GM12891 (cell line): ENCODE data around the gene RPL4. TPM values are rescaled to one million over a fixed set of nuclear protein-coding genes. Genes with fewer than 3 reads are reported as not detected.
A peak's percentile ranks its signal among the peaks of the same experiment; 100 is the strongest.

Experiments used
- DNase-seq: peaks from one replicate; pipeline ENCODE4 v3.0.0; 2011; ENCODE audit warnings: low spot score; ENCODE audit not compliant: insufficient read length
- FAIRE-seq: peaks from 2 replicates; lab custom pipeline; 2011; peaks lifted over from hg19 to GRCh38; lab: Jason Lieb, UNC
- PAX5 ChIP-seq: IDR thresholded peaks from 2 replicates; pipeline ENCODE4 v1.6.1; 2011; ENCODE audit warnings: low read length, moderate library complexity, mild to moderate bottlenecking; ENCODE audit not compliant: insufficient read depth, severe bottlenecking
- POLR2A ChIP-seq: IDR thresholded peaks from 2 replicates; pipeline ENCODE4 v1.6.1; 2011; ENCODE audit warnings: low read depth, low read length, control low read depth
- POLR2AphosphoS5 ChIP-seq: IDR thresholded peaks from 2 replicates; pipeline ENCODE4 v1.6.1; 2011; ENCODE audit warnings: low read depth, low read length, control low read depth
- POU2F2 ChIP-seq: IDR thresholded peaks from 2 replicates; pipeline ENCODE4 v1.6.1; 2011; ENCODE audit warnings: low read depth, mild to moderate bottlenecking, control low read depth, low read length, moderate library complexity
- SPI1 ChIP-seq: IDR thresholded peaks from 2 replicates; pipeline ENCODE4 v1.6.1; 2011; ENCODE audit warnings: low read depth, low read length, control low read depth
- TAF1 ChIP-seq: IDR thresholded peaks from 2 replicates; pipeline ENCODE4 v1.6.1; 2011; ENCODE audit warnings: low read depth, low read length, control low read depth
- polyA plus RNA-seq: library from polyadenylated mRNA; unstranded; fragments of >200 nt; gene quantifications from one replicate; pipeline ENCODE4 v1.2.1, GENCODE V29; 2012; ENCODE audit warnings: low read depth, missing spikeins, inconsistent platforms; ENCODE audit not compliant: missing spikeins

Gene RPL4
- 6,764 TPM for polyA plus RNA-seq

DNA sequence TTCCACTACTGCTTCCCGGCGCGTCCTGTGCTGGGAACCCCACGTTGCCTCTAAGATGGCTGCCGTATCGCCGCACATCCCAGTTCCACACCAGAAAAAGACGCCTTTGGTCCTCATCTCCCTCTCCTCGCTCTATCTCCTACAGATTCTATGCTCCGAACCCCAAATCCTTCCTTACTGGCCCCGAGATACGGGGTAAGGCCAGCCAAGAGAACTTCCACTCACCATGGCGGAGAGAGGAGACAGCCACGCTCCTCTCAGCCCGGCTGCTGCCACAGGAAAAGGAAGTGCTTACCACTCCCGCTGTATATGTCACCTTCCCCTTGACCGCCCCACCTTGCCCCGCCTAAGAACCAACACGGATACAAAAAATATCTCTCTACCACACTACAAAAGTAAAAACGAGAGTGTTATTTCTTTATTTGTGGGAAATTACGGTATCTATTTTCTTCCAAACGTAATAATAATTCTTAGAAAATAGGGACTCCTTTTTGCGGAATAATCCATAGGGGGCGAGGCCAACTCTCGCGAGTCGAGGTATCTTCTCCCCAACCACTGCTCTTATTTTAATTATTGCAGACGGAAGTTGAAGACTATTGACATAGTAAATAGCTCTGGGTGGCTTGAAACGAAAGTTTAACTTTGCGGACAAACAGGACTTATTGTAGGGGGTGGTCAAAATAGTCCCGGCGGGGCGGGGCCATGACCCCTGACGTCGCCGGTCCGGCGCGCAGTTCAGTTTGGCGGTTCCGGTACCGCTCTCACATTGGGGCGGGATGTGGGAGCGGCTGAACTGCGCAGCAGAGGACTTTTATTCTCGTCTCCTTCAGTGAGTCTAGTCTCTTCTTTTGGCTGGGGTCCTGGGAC lies at the start of gene RPL4, which contains the start of gene ZWILCH:
Gene RPL4, minus strand, starts transcription at position 293 of the 867 bp plus-strand sequence. Its CDS starts 65 bp downstream, at position 228.
Gene ZWILCH, plus strand, starts transcription at position 764 of the 867 bp plus-strand sequence. Its CDS starts 13 bp downstream, at position 777.
- DNase-seq (peak; percentile 47), FAIRE-seq (peak; percentile 87)
- peak; percentile 73 for TF ChIP-seq SPI1
- TF ChIP-seq PAX5: peak; percentile 54
- TF ChIP-seq POU2F2: peak; percentile 89
- peak; percentile 99 for TF ChIP-seq POLR2A
- TF ChIP-seq TAF1: peak; percentile 98
- peak; percentile 99 for TF ChIP-seq POLR2AphosphoS5

GRCh38 chr15:66545255-66545654 lies 40.6 kb upstream of the RPL4 start:
- DNase-seq (no peak), FAIRE-seq (no peak)
- TF ChIP-seq POLR2A (no peak), POU2F2 (no peak)

GRCh38 chr15:66542896-66543295 lies 38.2 kb upstream of the RPL4 start:
- no peak for FAIRE-seq

DNA sequence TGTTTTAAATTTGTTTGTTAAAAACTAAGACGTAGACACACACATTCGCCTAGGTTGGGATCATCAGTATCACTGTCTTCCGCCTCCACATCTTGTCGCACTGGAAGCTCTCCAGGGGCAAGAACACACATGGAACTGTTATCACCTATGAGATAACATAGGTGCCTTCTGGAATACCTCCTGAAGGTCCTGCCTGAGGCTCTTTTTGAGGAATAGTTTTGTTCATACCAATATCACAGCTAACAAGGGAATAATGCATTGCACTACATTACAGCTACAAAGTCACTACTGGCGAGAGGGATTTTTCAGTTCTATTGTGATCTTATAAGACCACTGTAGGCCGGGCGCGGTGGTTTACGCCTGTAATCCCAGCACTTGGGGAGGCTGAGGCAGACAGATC lies 30.4 kb upstream of the RPL4 start:
- DNase-seq (no peak), FAIRE-seq (no peak)
- TF ChIP-seq POU2F2: no peak
- no peak for TF ChIP-seq POLR2A
- no peak for TF ChIP-seq TAF1
- TF ChIP-seq POLR2AphosphoS5: no peak
- no peak for TF ChIP-seq SPI1
- TF ChIP-seq PAX5: no peak

More at GRCh38 chr15:66542896-66543295, 38.2 kb upstream of the RPL4 start:
- DNase-seq: no peak
- TF ChIP-seq PAX5 (no peak), SPI1 (no peak), POU2F2 (no peak), POLR2A (no peak), POLR2AphosphoS5 (no peak), TAF1 (no peak)

DNA sequence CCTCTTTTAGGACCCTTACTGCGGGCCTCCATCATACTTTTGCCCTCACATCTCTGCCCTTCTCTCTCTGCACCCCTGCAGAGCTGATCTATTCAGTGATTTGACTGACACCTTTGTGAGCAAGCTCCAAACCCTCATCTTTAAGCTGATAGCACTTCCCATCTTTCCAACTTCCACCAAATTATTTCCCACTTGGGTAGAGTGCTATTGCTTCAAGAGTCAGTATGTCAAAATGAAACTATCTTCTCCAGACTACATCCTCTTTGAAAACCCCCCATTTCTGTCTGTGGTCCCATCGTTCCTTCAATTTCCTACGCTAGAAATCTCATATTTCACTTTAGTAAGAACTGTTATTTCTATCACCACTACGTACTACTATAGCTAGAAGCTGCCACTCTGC lies 20.2 kb upstream of the RPL4 start:
- TF ChIP-seq POLR2AphosphoS5: no peak
- TF ChIP-seq POLR2A: no peak
- TF ChIP-seq POU2F2: no peak
- TF ChIP-seq SPI1: no peak
- TF ChIP-seq PAX5: no peak
- TF ChIP-seq TAF1: no peak
- DNase-seq: no peak
- no peak for FAIRE-seq

DNA sequence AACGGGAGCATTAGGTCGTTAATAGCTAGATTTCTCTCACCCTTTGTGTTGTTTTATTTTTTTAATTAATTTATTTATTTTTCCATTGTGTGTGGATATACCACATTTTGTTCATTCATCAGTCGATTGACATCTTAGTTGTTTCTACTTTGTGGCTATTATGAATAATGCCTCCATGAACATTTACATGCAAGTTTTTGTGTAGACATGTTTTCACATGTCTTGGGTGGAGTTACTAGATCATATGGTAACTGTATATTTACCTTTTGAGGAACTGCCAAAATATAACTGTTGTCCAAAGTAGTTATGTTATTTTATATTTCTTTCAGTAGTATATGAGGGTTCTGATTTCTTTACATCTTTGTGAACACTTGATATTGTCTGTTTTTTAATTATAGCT lies 19.3 kb upstream of the RPL4 start:
- TF ChIP-seq POLR2A: no peak
- TF ChIP-seq POLR2AphosphoS5: no peak
- no peak for TF ChIP-seq TAF1
- no peak for TF ChIP-seq POU2F2
- TF ChIP-seq PAX5: no peak
- no peak for TF ChIP-seq SPI1
- DNase-seq: no peak
- FAIRE-seq: no peak

GRCh38 chr15:66515901-66516322 lies 11.3 kb upstream of the RPL4 start:
- FAIRE-seq (no peak), DNase-seq (no peak)
- TF ChIP-seq PAX5: no peak
- no peak for TF ChIP-seq TAF1
- no peak for TF ChIP-seq SPI1
- no peak for TF ChIP-seq POLR2AphosphoS5
- TF ChIP-seq POU2F2: no peak
- no peak for TF ChIP-seq POLR2A

DNA sequence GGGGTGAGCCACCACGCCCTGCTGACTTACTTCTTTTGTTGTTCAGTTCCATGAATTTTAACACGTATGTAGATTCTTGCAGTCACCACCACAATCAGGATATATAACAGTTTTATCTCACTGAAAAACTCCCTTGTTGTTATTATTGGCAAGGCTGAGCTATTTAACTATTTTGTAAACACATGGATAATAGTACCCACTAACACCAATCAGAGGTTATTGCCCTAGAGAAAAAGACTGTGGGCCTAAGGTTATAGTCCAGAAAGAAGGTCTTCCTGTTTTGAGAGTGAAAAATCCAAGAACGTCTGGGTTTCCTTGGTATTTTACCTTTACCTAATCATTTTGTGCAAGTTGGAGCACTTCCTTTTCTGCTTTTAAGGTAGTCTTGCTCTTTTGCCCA lies 9.9 kb upstream of the RPL4 start:
- FAIRE-seq: no peak
- TF ChIP-seq TAF1: no peak
- TF ChIP-seq SPI1: no peak
- TF ChIP-seq PAX5: no peak
- TF ChIP-seq POLR2A: no peak
- no peak for DNase-seq

- TF ChIP-seq POU2F2: no peak
- no peak for FAIRE-seq
- DNase-seq: no peak
Measured at GRCh38 chr15:66508293-66508883, 3.7 kb upstream of the RPL4 start.

GRCh38 chr15:66505818-66506217 lies 1.2 kb upstream of the RPL4 start:
- DNase-seq: no peak
- FAIRE-seq: no peak
- TF ChIP-seq SPI1 (no peak), PAX5 (no peak), POLR2A (no peak), POU2F2 (no peak), POLR2AphosphoS5 (no peak), TAF1 (no peak)
